DMS153 treated with DMSO at 0.1 percent for 48 hours (cell line): ENCODE results near the gene IARS2.
"Not testable (repeated sequence)": the region's sequence is repeated elsewhere in the genome, so short reads cannot be mapped to it uniquely, and the experiment has no call there.

ENCODE experiments used
- DNase-seq: peaks from one replicate; lab custom pipeline; 2025; ENCODE audit not compliant: unreplicated experiment; lab: John Stamatoyannopoulos, UW

Gene IARS2

DNA sequence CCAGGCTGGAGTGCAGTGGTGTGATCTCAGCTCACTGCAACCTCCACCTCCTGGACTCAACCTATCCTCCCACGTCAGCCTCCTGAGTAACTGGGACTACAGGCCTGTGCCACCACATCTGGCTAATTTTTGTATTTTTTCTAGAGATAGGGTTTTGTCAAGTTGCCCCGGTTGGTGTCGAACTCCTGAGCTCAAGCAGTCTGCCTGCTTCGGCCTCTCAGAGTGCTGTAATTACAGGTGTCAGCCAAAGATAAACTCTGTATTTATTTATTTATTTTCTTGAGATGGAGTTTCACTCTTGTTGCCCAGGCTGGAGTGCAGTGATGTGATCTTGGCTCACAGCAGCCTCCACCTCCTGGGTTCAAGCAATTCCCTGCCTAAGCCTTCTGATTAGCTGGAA lies 18.7 kb downstream of the IARS2 start:
- DNase-seq, result not testable (repeated sequence)

DNA sequence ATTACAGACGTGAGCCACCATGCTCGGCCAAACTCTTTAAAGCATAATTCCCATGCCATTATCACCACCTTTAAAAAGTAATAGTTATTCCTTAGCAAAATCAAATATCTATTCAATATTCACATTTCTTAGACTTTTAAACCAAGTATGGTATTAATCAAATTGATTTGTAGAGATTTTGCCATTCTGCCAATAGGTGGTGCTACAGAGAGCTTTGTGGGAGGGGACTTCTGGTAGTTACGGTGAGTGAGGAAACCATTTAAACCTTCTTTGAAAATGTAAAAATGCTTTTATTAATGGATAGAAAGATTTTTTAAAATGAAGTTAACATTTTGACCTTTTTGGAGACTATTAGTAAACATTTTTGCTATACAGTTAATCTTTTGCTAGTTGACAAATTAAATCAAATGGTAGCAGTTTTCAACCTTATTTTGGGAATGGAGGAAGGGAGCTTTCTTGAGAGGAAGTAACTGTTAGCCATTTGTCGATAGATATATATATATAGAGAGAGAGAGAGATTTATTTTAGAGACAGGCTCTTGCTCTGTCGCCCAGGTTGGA lies 19.3 kb downstream of the IARS2 start:
- no peak for DNase-seq

DNA sequence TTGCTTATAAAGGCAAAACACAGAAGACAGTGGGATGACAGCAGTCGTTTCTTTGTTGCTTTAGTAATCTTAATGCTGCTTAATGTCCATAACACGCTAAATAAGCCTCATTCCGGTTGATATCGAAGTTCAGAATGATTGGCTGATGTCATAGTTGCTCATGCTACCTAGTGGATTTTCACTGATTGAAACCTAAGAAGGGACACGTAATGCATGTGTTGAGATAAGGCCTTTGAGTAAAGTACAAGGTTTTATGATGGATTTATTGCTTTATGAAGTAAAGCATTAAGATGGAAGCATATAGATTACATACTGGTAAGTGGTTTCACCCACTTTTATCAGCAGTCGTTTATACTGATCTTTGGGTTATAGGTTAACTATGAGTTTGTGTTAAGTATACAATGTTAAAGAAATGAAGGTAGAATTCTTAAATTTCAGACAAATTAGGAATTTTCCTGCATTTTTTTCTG lies 25.1 kb downstream of the IARS2 start:
- DNase-seq, result no peak

DNA sequence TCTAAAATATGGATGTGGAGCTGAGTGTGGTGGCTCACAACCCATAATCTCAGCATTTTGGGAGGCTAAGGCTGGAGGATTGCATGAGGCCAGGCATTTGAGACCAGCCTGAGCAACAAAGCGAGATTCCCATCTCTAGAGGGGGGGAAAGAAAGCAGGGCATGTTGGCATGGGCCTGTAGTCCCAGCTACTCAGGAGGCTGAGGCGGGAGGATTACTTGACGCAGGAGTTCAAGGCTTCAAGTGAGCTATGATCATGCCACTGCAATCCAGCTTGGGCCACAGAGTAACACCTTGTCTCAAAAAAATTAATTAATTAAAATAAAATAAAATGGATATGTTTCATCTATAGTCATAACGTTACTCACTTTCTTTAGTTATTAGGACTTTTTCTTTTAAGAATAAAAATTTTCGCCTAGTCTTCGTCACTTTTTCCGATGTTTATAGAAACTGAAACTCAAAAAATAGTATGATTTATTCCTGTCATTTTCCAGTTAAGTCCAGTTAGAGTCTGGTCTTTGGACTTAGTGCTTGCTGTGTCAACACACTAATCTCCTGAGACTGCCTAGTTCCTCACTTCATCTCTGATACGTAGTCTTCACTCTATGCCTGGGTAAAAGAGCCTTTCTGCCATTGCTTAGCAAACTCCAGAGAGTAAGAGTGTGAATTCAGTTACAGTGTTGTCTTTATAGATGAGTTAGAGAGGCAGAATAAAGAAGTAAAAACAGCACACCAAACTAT lies 28.0 kb downstream of the IARS2 start:
- no peak for DNase-seq

DNA sequence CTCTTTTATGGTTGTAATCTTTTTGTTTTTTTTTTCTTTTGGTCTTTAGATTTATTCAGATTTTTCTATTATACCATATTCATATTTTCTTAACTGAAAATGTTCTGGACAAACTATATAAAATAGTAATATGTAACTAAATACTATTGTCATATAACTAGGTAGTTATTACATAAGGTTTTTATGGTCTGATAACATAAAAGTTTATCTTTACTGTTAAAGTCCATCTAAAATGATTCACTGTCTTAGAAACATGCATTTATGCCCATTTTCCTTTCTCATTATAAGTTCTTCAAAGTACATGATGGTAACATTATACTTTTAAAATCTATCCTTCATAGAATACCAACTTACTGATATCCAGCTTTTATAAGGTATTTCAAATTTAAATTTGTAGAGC lies 29.1 kb downstream of the IARS2 start:
- DNase-seq, result no peak

DNA sequence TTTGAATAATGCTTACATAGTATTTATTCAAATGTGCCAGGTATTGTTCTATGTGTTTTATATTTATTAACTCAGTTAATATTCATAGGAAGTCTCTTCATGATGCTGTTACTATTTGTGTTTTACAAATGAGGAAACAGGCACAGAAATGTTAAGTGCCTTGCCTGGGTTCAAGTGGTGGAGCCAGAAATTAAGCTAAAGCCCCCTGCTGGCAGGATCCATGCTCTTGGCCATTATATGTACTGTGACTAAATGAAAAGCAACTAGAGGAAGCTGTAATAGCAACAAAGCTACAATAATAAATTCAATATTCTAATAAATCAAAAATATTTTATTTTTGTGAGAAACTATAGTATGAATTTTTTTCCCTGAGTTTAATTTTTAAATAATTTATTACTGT lies 30.0 kb downstream of the IARS2 start:
- DNase-seq, result no peak

DNA sequence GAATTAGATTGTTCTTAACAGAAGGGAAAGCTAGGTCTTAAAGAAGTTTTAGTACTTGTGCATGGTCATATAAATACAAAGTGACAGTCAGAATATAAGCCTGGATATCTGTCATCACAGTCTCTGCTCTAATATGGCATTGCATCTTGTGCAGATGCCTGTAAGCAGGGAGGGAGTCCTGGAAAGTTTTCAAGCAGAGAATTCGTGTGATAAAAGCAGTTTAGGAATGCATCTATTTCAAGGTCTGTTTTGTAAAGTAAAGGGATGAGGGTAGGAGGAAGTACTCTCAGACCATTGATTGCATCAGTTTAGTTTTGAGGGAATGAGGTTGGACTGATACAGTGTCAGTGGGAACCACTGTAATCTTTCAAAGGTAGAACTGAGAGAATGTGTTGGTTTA lies 30.6 kb downstream of the IARS2 start:
- DNase-seq, result no peak

DNA sequence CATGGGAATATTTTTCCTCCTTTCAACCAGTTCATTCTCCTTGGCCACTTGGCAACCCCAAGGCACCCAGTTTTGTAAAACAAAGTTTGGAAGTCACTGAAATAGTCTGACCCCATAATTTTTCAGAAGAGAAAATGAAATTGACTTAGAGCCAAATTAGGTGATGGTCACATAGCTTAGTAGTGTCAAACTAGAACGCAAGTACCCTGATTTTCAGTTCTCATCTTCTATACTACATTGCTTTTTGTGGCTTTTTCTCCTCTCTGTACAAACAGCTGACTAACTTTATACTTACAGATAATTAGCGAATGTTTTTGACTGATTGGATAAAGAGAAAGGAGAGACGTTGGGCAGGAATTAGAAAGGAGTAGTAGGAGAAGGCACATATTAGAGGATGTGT lies 33.1 kb downstream of the IARS2 start:
- DNase-seq, result no peak

DNA sequence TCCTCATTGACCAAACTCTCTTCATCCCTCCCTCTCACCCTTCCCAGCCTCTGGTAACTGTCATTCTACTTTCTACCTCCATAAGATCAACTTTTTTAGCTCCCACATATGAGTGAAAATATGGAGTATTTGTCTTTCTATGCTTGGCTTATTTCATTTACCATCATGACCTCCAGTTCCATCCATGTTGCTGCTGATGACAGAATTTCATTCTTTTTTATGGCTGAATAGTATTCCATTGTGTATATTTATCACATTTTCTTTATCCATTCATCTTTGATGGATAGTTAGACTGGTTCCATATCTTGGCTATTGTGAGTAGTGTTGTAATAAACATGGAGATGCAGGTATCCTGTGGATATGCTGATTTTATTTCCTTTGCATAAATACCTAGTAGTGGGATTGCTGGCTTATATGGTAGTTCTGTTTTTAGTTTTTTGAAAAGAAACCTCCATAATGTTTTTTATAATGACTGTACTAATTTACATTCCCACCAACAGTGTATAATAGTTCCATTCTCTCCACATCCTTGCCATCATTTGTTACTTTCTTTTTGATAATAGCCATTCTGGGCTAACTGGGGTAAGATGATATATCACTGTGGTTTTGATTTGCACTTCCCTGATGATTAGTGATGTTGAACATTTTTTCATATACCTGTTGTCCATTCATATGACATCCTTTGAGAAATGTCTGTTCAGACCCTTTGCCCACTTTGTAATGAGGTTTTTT lies 35.7 kb downstream of the IARS2 start:
- DNase-seq, result no peak

DNA sequence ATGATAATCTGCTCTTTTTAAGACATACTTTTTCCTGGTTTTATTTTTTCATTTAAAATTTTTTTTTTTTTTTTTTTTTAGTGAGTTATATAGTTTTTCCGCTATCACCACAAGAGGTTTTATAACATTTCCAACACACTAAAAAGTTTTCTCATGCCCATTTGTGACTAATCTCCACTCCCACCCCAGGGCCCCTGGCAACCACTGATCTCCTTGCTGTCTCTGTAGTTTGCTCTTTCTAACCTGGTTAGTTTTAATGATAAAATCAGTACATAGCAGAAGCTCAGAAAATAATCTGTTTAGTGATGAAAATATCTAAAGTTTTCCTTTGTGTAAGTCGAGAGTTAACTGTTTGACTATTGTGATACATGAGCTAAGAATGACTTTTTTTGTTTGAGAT lies 41.8 kb downstream of the IARS2 start:
- DNase-seq, result no peak

DNA sequence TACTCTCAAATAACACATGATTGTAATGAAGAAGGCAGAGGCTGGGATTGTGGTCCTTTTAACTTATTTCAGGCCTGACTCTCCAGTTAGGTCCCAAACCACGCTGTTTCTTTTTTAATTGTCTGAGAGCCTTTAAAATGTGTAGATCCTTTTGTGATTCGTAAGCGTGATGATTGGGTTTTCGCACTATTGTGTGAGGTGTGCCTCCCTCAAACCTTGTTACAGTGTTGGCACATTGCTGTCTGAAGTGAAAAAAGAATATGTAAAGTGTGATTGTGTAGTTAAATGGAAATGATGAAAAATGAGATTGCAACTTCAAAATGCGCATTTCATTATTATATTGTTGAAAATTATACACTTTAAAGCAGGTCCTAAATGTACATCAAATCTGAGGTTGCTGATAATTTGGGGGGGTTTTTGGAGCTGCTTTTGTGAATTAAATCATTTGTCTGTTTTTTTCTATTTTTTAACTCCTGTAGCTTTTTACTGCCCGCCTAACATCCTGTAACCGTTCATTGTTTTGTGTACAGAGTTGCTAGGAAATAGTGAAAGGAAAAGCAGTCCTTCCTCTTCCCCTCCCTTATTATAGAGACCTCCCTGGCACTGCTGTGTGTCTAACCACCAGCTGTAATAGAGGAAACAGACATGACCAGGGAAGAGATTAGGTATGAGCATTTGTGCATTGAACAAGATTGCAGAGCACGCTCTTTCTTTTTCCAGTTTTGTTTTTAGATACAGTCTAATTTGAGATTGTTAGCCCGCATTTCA lies 43.3 kb downstream of the IARS2 start:
- peak; percentile 38 for DNase-seq

DNA sequence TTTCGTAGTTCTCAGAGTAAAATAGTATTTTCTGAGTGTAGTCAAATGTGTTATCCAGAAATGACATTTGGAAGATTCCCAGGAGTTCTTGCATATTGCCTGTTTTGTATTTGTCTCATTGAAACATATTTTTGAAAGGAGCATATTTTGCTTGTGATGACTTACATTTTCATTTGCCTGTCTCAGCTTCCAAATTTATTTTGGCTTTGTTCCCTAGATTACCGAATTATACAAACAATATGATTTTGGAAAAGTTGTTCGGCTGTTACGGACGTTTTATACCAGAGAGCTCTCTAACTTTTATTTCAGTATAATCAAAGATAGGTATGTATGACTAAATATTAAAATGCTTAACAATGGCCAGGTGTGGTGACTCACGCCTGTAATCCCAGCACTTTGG lies 46.0 kb downstream of the IARS2 start:
- DNase-seq, result no peak

DNA sequence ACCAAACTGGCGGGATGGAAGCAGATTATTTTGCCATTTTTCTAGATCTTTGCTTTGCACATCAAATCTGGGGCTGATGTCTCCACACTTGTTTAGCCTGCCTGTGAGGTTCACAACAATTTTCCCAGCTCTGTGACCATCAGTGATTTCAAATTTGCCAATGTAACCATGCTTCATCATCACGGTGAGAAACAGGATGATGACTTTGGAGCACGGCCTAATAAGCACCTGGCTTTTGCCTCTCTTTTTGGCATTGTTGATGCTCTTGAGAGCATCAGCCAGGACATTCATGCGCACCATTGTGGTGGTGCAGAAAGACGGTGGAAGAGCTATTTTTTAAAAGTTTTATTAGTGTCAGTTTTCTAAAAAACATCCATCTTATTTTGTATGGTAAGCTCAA lies 50.1 kb downstream of the IARS2 start:
- DNase-seq, result no peak

DNA sequence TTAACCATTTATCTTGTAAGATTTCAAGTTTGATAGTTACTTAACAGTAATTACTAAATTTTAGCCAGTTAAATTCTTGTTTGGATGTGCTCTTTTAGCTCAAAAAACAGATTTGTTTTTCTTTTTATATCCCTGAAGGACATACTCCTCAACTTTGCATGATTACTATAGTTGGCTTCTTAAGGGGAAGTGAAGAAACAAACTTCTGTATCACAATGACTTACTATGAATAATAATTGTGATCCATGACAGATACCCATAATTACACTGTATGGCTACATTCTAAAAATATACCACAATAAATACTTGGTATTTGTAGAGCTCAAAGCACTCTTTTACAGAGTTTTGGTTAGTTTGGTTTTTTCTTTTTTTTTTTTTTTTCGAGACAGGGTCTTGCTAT lies 55.8 kb downstream of the IARS2 start:
- DNase-seq, result no peak

DNA sequence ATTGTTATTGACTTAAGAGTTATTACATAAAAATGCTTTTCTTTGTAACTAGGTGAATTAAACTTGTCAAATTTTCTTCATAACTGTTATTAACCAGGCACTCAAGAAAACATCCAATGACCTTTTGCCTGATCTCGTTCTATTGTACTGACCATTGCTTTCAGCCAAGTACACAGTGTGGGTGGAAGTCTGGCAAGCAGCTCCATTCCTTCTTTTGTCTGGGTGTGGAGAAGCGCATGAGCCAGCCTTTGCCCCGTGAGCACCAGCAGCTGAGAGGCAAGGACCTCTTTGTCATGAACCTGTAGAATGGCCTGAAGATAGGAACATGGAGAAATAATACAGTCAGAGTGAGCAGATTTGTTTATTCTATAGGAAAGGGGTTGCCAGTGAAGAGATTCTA lies 57.5 kb downstream of the IARS2 start:
- DNase-seq, result no peak

DNA sequence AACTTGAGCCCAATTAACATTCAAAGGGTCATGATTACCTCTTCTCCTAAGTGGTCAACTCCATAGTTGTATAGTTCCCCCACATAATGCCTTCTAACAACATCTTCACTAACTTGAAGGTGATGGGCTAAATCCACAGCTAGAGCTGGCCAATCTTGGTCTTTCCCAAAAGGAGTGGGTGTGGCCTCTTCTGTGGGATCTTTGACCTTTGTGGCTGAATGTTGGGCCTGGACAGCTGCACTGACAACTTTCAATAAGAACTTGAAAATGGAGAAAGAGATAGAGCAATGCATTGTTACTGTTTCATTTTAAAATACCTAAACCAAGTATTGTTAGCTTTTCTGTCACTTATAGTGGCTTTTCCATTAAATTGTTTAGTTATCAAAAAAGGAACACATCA lies 59.2 kb downstream of the IARS2 start:
- DNase-seq, result no peak

DNA sequence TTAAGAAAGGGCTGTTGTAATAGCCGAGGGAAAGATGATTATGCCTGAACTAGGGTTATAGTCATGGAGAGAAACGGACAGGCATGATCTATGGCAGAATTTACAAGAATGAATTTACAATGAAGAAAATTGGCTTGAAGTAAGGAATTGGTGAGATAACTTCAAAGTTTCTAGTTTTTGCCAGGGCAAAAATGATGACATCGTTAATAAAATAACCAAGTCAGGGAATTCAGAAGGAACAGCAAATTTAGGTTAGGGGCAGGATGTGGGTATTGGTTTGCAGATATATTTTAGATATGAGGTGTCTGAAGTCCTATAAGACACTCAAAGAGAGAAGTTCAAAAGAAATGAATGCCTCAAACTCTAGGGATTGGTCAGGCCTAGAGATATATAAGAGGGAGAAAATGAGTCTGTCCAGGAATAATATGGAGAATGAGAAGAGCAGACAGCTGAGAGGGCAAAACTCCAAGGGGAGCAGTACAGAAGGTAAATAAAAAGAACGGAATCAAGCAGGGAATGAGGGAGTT lies 62.8 kb downstream of the IARS2 start:
- no peak for DNase-seq

DNA sequence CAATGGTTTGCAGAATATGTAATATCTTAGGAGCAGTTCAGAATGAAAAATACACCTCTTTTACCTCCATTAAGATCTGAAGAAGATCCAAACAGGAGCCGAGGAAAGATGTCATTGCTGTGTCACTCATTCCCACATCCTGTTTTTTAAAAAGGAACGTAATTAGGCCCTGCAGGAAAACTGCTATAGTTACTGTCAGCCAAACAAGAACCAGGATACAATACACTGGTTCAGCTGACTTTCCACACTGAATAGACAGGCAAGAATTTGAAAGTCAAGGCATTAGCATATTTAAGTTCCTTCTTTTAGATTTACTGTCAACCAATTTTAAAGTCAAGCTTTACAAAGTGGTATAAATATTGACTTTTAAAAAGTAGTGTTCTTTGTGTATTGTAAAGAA lies 63.8 kb downstream of the IARS2 start:
- no peak for DNase-seq

DNA sequence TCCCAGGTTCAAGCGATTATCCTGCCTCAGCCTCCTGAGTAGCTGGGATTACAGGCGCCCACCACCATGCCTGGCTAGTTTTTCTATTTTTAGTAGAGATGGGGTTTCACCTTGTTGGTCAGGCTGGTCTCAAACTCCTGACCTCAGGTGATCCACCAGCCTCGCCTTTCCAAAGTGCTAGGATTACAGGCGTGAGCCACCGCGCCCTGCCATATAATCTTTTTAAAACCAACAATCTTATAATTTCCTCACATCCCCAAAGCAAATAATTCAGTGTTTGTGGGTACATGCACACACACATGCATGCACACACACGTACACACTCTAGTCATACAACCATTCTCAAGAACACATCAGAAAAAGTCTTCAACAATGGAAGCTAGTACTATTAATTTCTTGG lies 64.6 kb downstream of the IARS2 start:
- not testable (repeated sequence) for DNase-seq

DNA sequence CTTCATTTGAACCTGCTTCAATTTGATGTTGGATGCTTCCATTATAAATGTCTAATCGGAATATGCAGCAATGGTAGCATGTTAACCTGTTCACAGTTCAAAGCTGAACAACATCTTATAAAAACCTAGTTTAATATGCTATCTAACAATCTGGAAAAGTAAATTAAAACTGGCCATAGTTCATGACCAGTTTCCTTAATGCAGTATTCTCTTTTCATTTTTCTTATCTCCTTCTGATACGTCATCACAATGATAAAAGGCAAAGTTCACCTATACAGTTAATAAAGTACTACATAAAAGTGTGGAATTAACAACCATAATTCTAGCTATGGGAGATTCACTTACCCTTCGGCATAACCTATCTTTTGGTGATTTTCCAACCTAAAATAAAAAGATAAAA lies 65.1 kb downstream of the IARS2 start:
- no peak for DNase-seq

DNA sequence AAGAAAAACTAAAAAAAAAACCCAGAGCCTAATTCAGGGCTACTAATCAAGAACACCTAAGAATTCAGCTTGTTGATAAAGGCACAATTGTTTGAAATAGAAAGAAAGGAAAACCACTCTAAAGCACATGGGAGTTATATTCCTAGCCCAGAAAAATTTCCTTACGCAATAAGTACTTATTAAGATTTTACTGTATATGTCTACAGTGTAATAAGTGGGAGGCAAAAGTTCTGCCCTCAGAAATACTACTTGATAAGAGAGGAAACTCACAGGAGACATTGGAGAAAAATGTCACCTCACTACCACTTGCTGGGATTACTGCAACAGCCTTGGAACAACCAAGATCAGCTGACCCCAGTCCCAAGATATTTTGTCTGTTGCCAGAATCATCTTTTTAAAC lies 66.1 kb downstream of the IARS2 start:
- DNase-seq, result no peak
